HCT116 (cell line): ENCODE results near the gene DNAH10. TPM values are rescaled to one million over a fixed set of nuclear protein-coding genes. Genes with fewer than 3 reads are reported as not detected.

ENCODE experiments used
- ATAC-seq: fragments of 200-7000 bp; cut with Tn5 transposase; 2 replicates; pipeline ENCODE4 v1.9.1; 2020; ENCODE audit warnings: mild to moderate bottlenecking, moderate library complexity
- BruUV-seq: library from RNA; stranded (reverse); fragments of 400-500 nt; replicated peaks from 2 replicates; lab custom pipeline; 2021; lab: Mats Ljungman, UMichigan
- CTCF ChIA-PET: fragments of 300-600 bp; sonication (Branson Sonifier 250); formaldehyde crosslinking; loops from one replicate; lab custom pipeline; 2021; ENCODE audit warnings: antibody characterized with exemption; lab: Charles Lee
- POLR2A ChIA-PET: fragments of 300-600, 350-600 bp; sonication (Branson Sonifier 250); formaldehyde crosslinking; loops from one replicate; lab custom pipeline; 2021; ENCODE audit warnings: antibody characterized with exemption; lab: Charles Lee
- RAD21 ChIA-PET, 2 experiments: fragments of 300-600 bp; sonication (Branson Sonifier 250); formaldehyde crosslinking; loops; one replicate each; lab custom pipeline; 2023; ENCODE audit warnings: low total read pairs in 2 of 2; ENCODE audit not compliant: uncharacterized antibody in 2 of 2, unreplicated experiment in 2 of 2, low non-redundant PET in 1 of 2; lab: Charles Lee
- DNase-seq: peaks from one replicate; pipeline ENCODE4 v3.0.0-alpha.2; 2010; ENCODE audit warnings: low read depth, low spot score
- H2AFZ ChIP-seq: fragments of 200-600 bp; shearing (Covaris generic), sonication (generic); 2 replicates; pipeline ENCODE4 v1.6.1; 2017; ENCODE audit warnings: low read depth, mixed run types, mixed read lengths, antibody characterized with exemption, low read length; ENCODE audit not compliant: poor library complexity, severe bottlenecking
- H3K27ac ChIP-seq: 2 replicates; pipeline ENCODE4 v1.5.1; 2012; ENCODE audit warnings: low read depth, low read length
- H3K27me3 ChIP-seq: fragments of 200-600 bp; sonication (generic); 2 replicates; pipeline ENCODE4 v1.6.1; 2016; ENCODE audit warnings: mixed run types, low read length, mixed read lengths; ENCODE audit not compliant: insufficient read depth
- H3K36me3 ChIP-seq, 2 experiments: fragments of 200-500 bp in 1 of 2; fragments of 200-600 bp in 1 of 2; sonication (Bioruptor generic) in 1 of 2; sonication (generic) in 1 of 2; 2 replicates each; pipeline versions ENCODE4 v1.5.1 to v1.6.1; 2014 to 2016; ENCODE audit warnings: low read length in 2 of 2, inconsistent platforms in 1 of 2, mixed read lengths in 1 of 2, mixed run types in 1 of 2; ENCODE audit not compliant: insufficient read depth in 2 of 2, control insufficient read depth in 1 of 2
- H3K4me1 ChIP-seq, 2 experiments: fragments of 200-600 bp in 1 of 2; sonication (generic) in 1 of 2; 2 replicates each; pipeline versions ENCODE4 v1.5.1 to v1.6.1; 2012 to 2017; ENCODE audit warnings: low read length in 2 of 2, inconsistent platforms in 1 of 2, mild to moderate bottlenecking in 1 of 2, mixed read lengths in 1 of 2, mixed run types in 1 of 2, moderate library complexity in 1 of 2; ENCODE audit not compliant: insufficient read depth in 2 of 2, control insufficient read depth in 1 of 2
- H3K4me2 ChIP-seq: fragments of 200-600 bp; sonication (generic); 2 replicates; pipeline ENCODE4 v1.6.1; 2017; ENCODE audit warnings: mixed run types, low read length, mixed read lengths
- H3K4me3 ChIP-seq, 2 experiments: fragments of 200-600 bp in 1 of 2; sonication (generic) in 1 of 2; replicated peaks in 1 of 2; 2 replicates each; pipeline ENCODE4 v1.5.1; 2011 to 2016; ENCODE audit warnings: low read length in 2 of 2, control low read depth in 1 of 2, low read depth in 1 of 2, mild to moderate bottlenecking in 1 of 2, mixed read lengths in 1 of 2, mixed run types in 1 of 2
- H3K79me2 ChIP-seq: fragments of 200-600 bp; sonication (generic); 2 replicates; pipeline ENCODE4 v1.6.1; 2017; ENCODE audit warnings: mild to moderate bottlenecking, mixed run types, low read length, moderate library complexity, mixed read lengths; ENCODE audit not compliant: insufficient read depth
- H3K9ac ChIP-seq: fragments of 200-600 bp; sonication (generic); 2 replicates; pipeline ENCODE4 v1.6.1; 2016; ENCODE audit warnings: low read length, mixed read lengths
- H3K9me2 ChIP-seq: fragments of 200-600 bp; sonication (generic), shearing (Covaris generic); 2 replicates; pipeline ENCODE4 v1.6.1; 2017; ENCODE audit warnings: mixed run types, mild to moderate bottlenecking, moderate library complexity; ENCODE audit not compliant: insufficient read depth
- H3K9me3 ChIP-seq, 2 experiments: fragments of 200-500 bp in 1 of 2; fragments of 200-600 bp in 1 of 2; sonication (Bioruptor generic) in 1 of 2; sonication (generic) in 1 of 2; 2 replicates each; pipeline ENCODE4 v1.6.1; 2014 to 2017; ENCODE audit warnings: low read length in 2 of 2, mixed read lengths in 2 of 2, inconsistent platforms in 1 of 2, low read depth in 1 of 2, mild to moderate bottlenecking in 1 of 2, mixed run types in 1 of 2, moderate library complexity in 1 of 2; ENCODE audit not compliant: control insufficient read depth in 1 of 2, insufficient read depth in 1 of 2
- H4K20me1 ChIP-seq: fragments of 200-600 bp; sonication (generic), shearing (Covaris generic); 2 replicates; pipeline ENCODE4 v1.6.1; 2017; ENCODE audit warnings: mixed run types, mild to moderate bottlenecking, moderate library complexity; ENCODE audit not compliant: insufficient read depth
- ATF3 ChIP-seq: IDR thresholded peaks from 2 replicates; pipeline ENCODE4 v1.6.1; 2012
- CEBPB ChIP-seq: IDR thresholded peaks from 2 replicates; pipeline ENCODE4 v1.6.1; 2012; ENCODE audit warnings: low read depth
- EGR1 ChIP-seq: IDR thresholded peaks from 2 replicates; pipeline ENCODE4 v1.6.1; 2012; ENCODE audit warnings: low read depth
- YY1 ChIP-seq: IDR thresholded peaks from 2 replicates; pipeline ENCODE4 v1.6.1; 2011; ENCODE audit warnings: low read length, low read depth, moderate library complexity, mild to moderate bottlenecking; ENCODE audit not compliant: insufficient replicate concordance; ENCODE audit errors: extremely low read depth
- ZFX ChIP-seq: fragments of 450-650 bp; IDR thresholded peaks from 2 replicates; pipeline ENCODE4 v1.6.1; 2017
- intact Hi-C: fragments of 100-400 bp; cut with micrococcal nuclease; formaldehyde crosslinking; loops from 2 replicates; pipeline ENCODE4 v1.10.0; 2022
- total RNA-seq: library from RNA; stranded (reverse); gene quantifications from one replicate; pipeline ENCODE4 v1.2.1, GENCODE V29; 2021; ENCODE audit not compliant: unreplicated experiment

The DNAH10 gene
- total RNA-seq, 1 experiment from 2014 or later: 1.3 TPM

GRCh38 chr12:123942911-123943648 is 181.0 kb downstream of the DNAH10 start:
- H3K9me2 ChIP-seq: no peaks in the 10 kb centered on the region
- peaks cover 0 to 5% of the 10 kb centered on the region in 2 experiments; a peak in 1 of 4 replicates for H3K4me1 ChIP-seq
- H3K79me2 ChIP-seq: no peaks in the 10 kb centered on the region
- ChIA-PET POLR2A (no interaction called here), RAD21 (no interaction called here), CTCF (no interaction called here)
- H3K9ac ChIP-seq: no peak overlapping the region
- H3K27me3 ChIP-seq: no peaks in the 10 kb centered on the region
- H4K20me1 ChIP-seq: no peaks in the 10 kb centered on the region
- ATAC-seq: no peak
- no TSS peak for BruUV-seq
- H3K9me3 ChIP-seq: no peaks in the 10 kb centered on the region; a peak in 1 of 4 replicates
- intact Hi-C loops: no loop called here
- H3K4me2 ChIP-seq: no peak overlapping the region
- no peak overlapping the region for H3K27ac ChIP-seq
- no peak overlapping the region for H3K4me3 ChIP-seq
- DNase-seq: no peak
- no peak overlapping the region for H2AFZ ChIP-seq
- TF ChIP-seq ATF3: no peak
- TF ChIP-seq CEBPB: no peak
- no peak for TF ChIP-seq EGR1
- TF ChIP-seq, all 23 proteins: peak for 0
- no peaks in the 10 kb centered on the region for H3K36me3 ChIP-seq

- Histone ChIP-seq H3K9me3 (no peaks in the 10 kb centered on the region; a peak in 1 of 4 replicates), H3K4me3 (no peak overlapping the region), H3K27ac (no peak overlapping the region), H3K9me2 (no peaks in the 10 kb centered on the region), H3K4me1 (peaks cover 0 to 5% of the 10 kb centered on the region in 2 experiments; a peak in 1 of 4 replicates), H3K36me3 (no peaks in the 10 kb centered on the region), H3K4me2 (no peak overlapping the region), H3K9ac (no peak overlapping the region), H3K79me2 (no peaks in the 10 kb centered on the region), H2AFZ (no peak overlapping the region), H3K27me3 (no peaks in the 10 kb centered on the region), H4K20me1 (no peaks in the 10 kb centered on the region)
- ATAC-seq (no peak), DNase-seq (no peak)
- no TSS peak for BruUV-seq
- intact Hi-C loops: no loop called here
- ChIA-PET RAD21 (no interaction called here), POLR2A (no interaction called here), CTCF (no interaction called here)
- no peak for TF ChIP-seq ZFX
- no peak for TF ChIP-seq YY1
These were observed 181.7 kb downstream of the DNAH10 start for GRCh38 chr12:123943816-123944215.
